HepG2 (cell line): ENCODE measurements around the gene BST1. TPM values are rescaled to one million over a fixed set of nuclear protein-coding genes. Genes with fewer than 3 reads are reported as not detected.

ENCODE experiments used
- ARNT ChIP-seq: fragments of 450-650 bp; IDR thresholded peaks from 2 replicates; pipeline ENCODE4 v1.6.1; 2017
- ARNT2 ChIP-seq: sonication (generic); formaldehyde crosslinking; IDR thresholded peaks from 2 replicates; pipeline ENCODE4 v1.8.0; 2022; ENCODE audit warnings: mild to moderate bottlenecking, low read depth, missing genetic modification reagents, moderate library complexity
- CC2D1A ChIP-seq: sonication (generic); formaldehyde crosslinking; IDR thresholded peaks from 2 replicates; pipeline ENCODE4 v1.8.1; 2023; ENCODE audit warnings: mild to moderate bottlenecking, missing genetic modification reagents
- HNF1B ChIP-seq: sonication (generic); formaldehyde crosslinking; IDR thresholded peaks from 2 replicates; pipeline ENCODE4 v1.5.1; 2020; ENCODE audit warnings: mild to moderate bottlenecking, moderate library complexity, missing genetic modification reagents
- KAT8 ChIP-seq: IDR thresholded peaks from 2 replicates; pipeline ENCODE4 v1.6.1; 2016; ENCODE audit warnings: missing genetic modification reagents, missing compliant biosample characterization
- NBN ChIP-seq: fragments of 450-650 bp; conservative IDR thresholded peaks from 2 replicates; pipeline ENCODE4 v1.6.1; 2017
- NFE2 ChIP-seq: sonication (generic); formaldehyde crosslinking; IDR thresholded peaks from 2 replicates; pipeline ENCODE4 v1.4.0; 2020; ENCODE audit warnings: missing genetic modification reagents
- RARG ChIP-seq: sonication (generic); formaldehyde crosslinking; IDR thresholded peaks from 2 replicates; pipeline ENCODE4 v1.4.0; 2020; ENCODE audit warnings: low read depth, mild to moderate bottlenecking, missing genetic modification reagents
- SAFB2 ChIP-seq: sonication (generic); formaldehyde crosslinking; IDR thresholded peaks from 2 replicates; pipeline ENCODE4 v1.5.1; 2020; ENCODE audit warnings: missing genetic modification reagents, low read depth, mild to moderate bottlenecking, borderline replicate concordance
- SNAPC4 ChIP-seq: sonication (generic); formaldehyde crosslinking; IDR thresholded peaks from 2 replicates; pipeline ENCODE4 v1.4.0; 2020; ENCODE audit warnings: mild to moderate bottlenecking, missing genetic modification reagents
- SP4 ChIP-seq: sonication (generic); formaldehyde crosslinking; IDR thresholded peaks from 2 replicates; pipeline ENCODE4 v1.8.1; 2023; ENCODE audit warnings: mild to moderate bottlenecking, missing genetic modification reagents
- SRSF4 ChIP-seq: fragments of 200-400 bp; formaldehyde crosslinking; IDR thresholded peaks from one replicate; pipeline ENCODE4 v1.6.1; 2018; ENCODE audit warnings: mild to moderate bottlenecking, low read depth, low read length, moderate library complexity; ENCODE audit not compliant: poor library complexity, severe bottlenecking
- TCF7L2 ChIP-seq: IDR thresholded peaks from 2 replicates; pipeline ENCODE4 v1.6.1; 2011; ENCODE audit warnings: mild to moderate bottlenecking, low read depth, low read length, moderate library complexity
- THAP7 ChIP-seq: sonication (generic); formaldehyde crosslinking; IDR thresholded peaks from 2 replicates; pipeline ENCODE4 v1.8.1; 2023; ENCODE audit warnings: mild to moderate bottlenecking, missing genetic modification reagents
- XRCC5 ChIP-seq: fragments of 200-400 bp; formaldehyde crosslinking; optimal IDR thresholded peaks from 2 replicates; pipeline ENCODE3; 2017; ENCODE audit warnings: mild to moderate bottlenecking, low read length
- ZHX1 ChIP-seq: sonication (generic); formaldehyde crosslinking; IDR thresholded peaks from 2 replicates; pipeline ENCODE4 v1.8.1; 2022; ENCODE audit warnings: low read depth, mild to moderate bottlenecking, missing genetic modification reagents
- ZNF10 ChIP-seq: sonication (generic); formaldehyde crosslinking; IDR thresholded peaks from 2 replicates; pipeline ENCODE4 v1.4.0; 2020; ENCODE audit warnings: mild to moderate bottlenecking, low read depth, missing genetic modification reagents, borderline replicate concordance
- ZNF652 ChIP-seq: IDR thresholded peaks from 2 replicates; pipeline ENCODE4 v1.6.1; 2016; ENCODE audit warnings: low read depth, borderline replicate concordance
- ZNF7 ChIP-seq: IDR thresholded peaks from 2 replicates; pipeline ENCODE4 v1.6.1; 2016; ENCODE audit warnings: missing biosample characterization, missing genetic modification reagents
- ZNF768 ChIP-seq: sonication (generic); formaldehyde crosslinking; IDR thresholded peaks from 2 replicates; pipeline ENCODE4 v1.4.0; 2020; ENCODE audit warnings: missing genetic modification reagents
- polyA plus RNA-seq, 8 experiments: library from polyadenylated mRNA; depleted of rRNA in 3 of 8; stranded (reverse) in 7 of 8; unstranded in 1 of 8; fragments of >200 nt; fragmentation: Illumina TruSeq in 4 of 8; extraction: Trizol in 4 of 8; gene quantifications; 2 replicates each; pipeline versions ENCODE4 v1.2.1 to v1.2.3, GENCODE V29; 2011 to 2016; ENCODE audit warnings: low read depth in 4 of 8, missing spikeins in 1 of 8, mixed read lengths in 1 of 8; ENCODE audit not compliant: insufficient read depth in 1 of 8
- total RNA-seq, 5 experiments: library from RNA; depleted of rRNA; stranded (reverse); fragments of >200 nt; fragmentation: Illumina TruSeq; extraction: Trizol; gene quantifications; 2 replicates each; pipeline ENCODE4 v1.2.3, GENCODE V29; 2016; ENCODE audit warnings: low read depth in 1 of 5

Gene BST1
- total and polyA plus RNA-seq, 2 of the 13 experiments (the other 11 are each of a cell fraction or from before 2014, with no cell fraction given) = 0.09 to 0.49 TPM

DNA sequence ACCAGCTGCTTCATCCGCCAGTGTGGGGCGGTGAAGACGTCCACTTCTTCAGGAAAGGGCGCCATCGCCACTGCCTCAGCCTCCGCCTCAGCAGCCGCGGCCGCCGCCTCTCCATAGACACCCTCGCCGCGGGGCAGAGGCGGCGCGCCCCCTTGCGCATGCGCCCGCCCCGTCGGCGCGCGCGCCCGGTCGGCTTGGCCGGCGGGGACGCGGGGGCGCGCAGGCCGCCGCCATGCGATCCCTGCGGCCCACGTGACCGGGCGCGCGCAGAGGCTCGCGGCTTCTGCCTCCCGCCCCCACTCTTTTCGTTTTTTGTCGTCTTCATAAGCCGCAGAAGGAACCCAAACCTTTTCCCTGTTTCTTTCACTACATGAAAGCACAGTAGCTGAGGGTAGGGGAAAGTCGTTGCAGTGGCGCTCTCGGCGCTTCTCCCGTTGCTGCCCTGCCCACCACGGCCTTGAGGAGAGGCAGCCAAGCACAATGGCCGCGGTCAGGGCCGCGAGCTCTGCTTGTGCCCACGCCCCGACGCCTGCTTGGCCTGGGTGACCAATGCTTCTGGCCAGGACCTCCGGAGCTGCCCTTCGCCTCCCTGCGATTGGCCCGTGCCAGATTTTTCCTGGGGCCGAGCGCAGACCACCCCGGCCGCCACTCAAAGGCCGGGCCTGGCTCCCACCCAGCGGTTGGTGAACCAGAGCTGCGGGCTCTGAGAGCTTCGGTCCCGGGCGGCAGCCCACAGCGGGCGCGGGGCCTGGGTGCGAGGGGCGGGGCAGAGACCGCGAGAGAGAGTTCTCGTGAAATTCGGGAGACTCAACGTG, 47.4 kb upstream of the BST1 start, which contains the start of gene FBXL5 (continued):
- TF ChIP-seq THAP7 (CRISPR knock-in tag) (0 out of 2 replicates have a peak, but pooled peaks have one; percentile 51), ARNT2 (CRISPR knock-in tag) (peak; percentile 12; the same call in 1 of the 2 replicates), HNF1B (peak; percentile 52; the same call in 1 of the 2 replicates), RARG (CRISPR knock-in tag) (no peak), ZHX1 (CRISPR knock-in tag) (peak; percentile 34; the same call in 1 of the 2 replicates), ZNF7 (CRISPR knock-in tag) (no peak), NBN (no peak), SAFB2 (CRISPR knock-in tag) (no peak; the same call in 1 of the 2 replicates), TCF7L2 (no peak), CC2D1A (no peak), SNAPC4 (CRISPR knock-in tag) (peak; percentile 89), ARNT (no peak), KAT8 (CRISPR knock-in tag) (peak; percentile 66), SP4 (peak; percentile 45; the same call in 1 of the 2 replicates), SRSF4 (no peak), XRCC5 (no peak), ZNF652 (CRISPR knock-in tag) (no peak), ZNF768 (no peak), ZNF10 (CRISPR knock-in tag) (no peak), NFE2 (CRISPR knock-in tag) (no peak)
